Measurements from ENCODE around the gene TMEM18.

GRCh38 chr2:643334-643733, 33.9 kb downstream of the TMEM18 start:
- no peak for TF ChIP-seq POLR2A (IDR thresholded peaks at IDR 0.05)
- no peak for TF ChIP-seq CTCF (IDR thresholded peaks at IDR 0.05)
- no peak for TF ChIP-seq EP300 (IDR thresholded peaks at IDR 0.05; ENCODE audit: low read depth)
- TF ChIP-seq POLR2AphosphoS5 (IDR thresholded peaks at IDR 0.05) = no peak

All from transverse colon (tissue), 4 donors.